Caco-2 (cell line): ENCODE data around the gene ASB4. TPM values are rescaled to one million over a fixed set of nuclear protein-coding genes. Genes with fewer than 3 reads are reported as not detected.

ENCODE experiments used
- BruUV-seq: library from RNA; stranded (reverse); fragments of 400-500 nt; replicated peaks from 2 replicates; lab custom pipeline; 2021; lab: Mats Ljungman, UMichigan
- CTCF ChIA-PET: fragments of 300-600 bp; sonication (Branson Sonifier 250); formaldehyde crosslinking; loops from one replicate; lab custom pipeline; 2022; ENCODE audit warnings: antibody characterized with exemption; lab: Charles Lee
- POLR2A ChIA-PET: fragments of 300-600 bp; sonication (Branson Sonifier 250); formaldehyde crosslinking; loops from one replicate; lab custom pipeline; 2022; ENCODE audit warnings: antibody characterized with exemption; lab: Charles Lee
- DNase-seq, 2 experiments: peaks; one replicate each; pipeline versions ENCODE4 v3.0.0 to v3.0.0-alpha.2; 2020 to 2022
- H3K27me3 ChIP-seq: replicated peaks from 2 replicates; pipeline ENCODE4 v1.6.0; 2011; ENCODE audit warnings: low read length; ENCODE audit not compliant: control insufficient read depth, insufficient read depth
- H3K36me3 ChIP-seq: 2 replicates; pipeline ENCODE4 v1.5.1; 2011; ENCODE audit warnings: low read length; ENCODE audit not compliant: control insufficient read depth, insufficient read depth
- H3K4me1 ChIP-seq: fragments of 250-450 bp; sonication (Bioruptor Pico); 2 replicates; pipeline ENCODE4 v1.5.1; 2020; ENCODE audit warnings: mild to moderate bottlenecking
- H3K4me3 ChIP-seq: 2 replicates; pipeline ENCODE4 v1.5.1; 2011; ENCODE audit warnings: low read depth, mild to moderate bottlenecking, control low read depth, low read length
- H3K9me3 ChIP-seq: fragments of 250-450 bp; sonication (Bioruptor Pico); 2 replicates; pipeline ENCODE4 v1.5.1; 2020; ENCODE audit warnings: mild to moderate bottlenecking, moderate library complexity
- H3K27ac Mint-ChIP-seq: one replicate; pipeline ENCODE4 v1.8.0; 2022; ENCODE audit warnings: mixed read lengths; ENCODE audit not compliant: unreplicated experiment
- H3K27me3 Mint-ChIP-seq: one replicate; pipeline ENCODE4 v1.8.0; 2022; ENCODE audit warnings: mixed read lengths; ENCODE audit not compliant: insufficient read depth, unreplicated experiment
- H3K36me3 Mint-ChIP-seq: one replicate; pipeline ENCODE4 v1.8.0; 2022; ENCODE audit warnings: mild to moderate bottlenecking, mixed read lengths; ENCODE audit not compliant: insufficient read depth, unreplicated experiment
- H3K4me1 Mint-ChIP-seq: one replicate; pipeline ENCODE4 v1.8.0; 2022; ENCODE audit warnings: low read depth, mixed read lengths; ENCODE audit not compliant: unreplicated experiment
- H3K4me3 Mint-ChIP-seq: one replicate; pipeline ENCODE4 v1.8.0; 2022; ENCODE audit warnings: mild to moderate bottlenecking, moderate library complexity, mixed read lengths; ENCODE audit not compliant: unreplicated experiment
- H3K9me3 Mint-ChIP-seq: one replicate; pipeline ENCODE4 v1.8.0; 2022; ENCODE audit warnings: mixed read lengths; ENCODE audit not compliant: unreplicated experiment
- intact Hi-C: fragments of 100-400 bp; cut with micrococcal nuclease; formaldehyde crosslinking; loops from one replicate; pipeline ENCODE4 v1.10.0; 2022; ENCODE audit not compliant: unreplicated experiment
- total RNA-seq: library from RNA; stranded (reverse); gene quantifications from 2 replicates; pipeline ENCODE4 v1.2.3, GENCODE V29; 2022
- TF ChIP-seq, protein P1 (sequence below), 2 experiments: fragments of 200-600 bp in 1 of 2; IDR thresholded peaks; 1 replicate in 1 of 2; 2 replicates in 1 of 2; pipeline versions ENCODE4 v1.5.1 to v1.8.0; 2011 to 2022; ENCODE audit warnings: antibody characterized with exemption in 1 of 2, control low read depth in 1 of 2, inconsistent platforms in 1 of 2, low read depth in 1 of 2, low read length in 1 of 2, mild to moderate bottlenecking in 1 of 2, moderate library complexity in 1 of 2; ENCODE audit not compliant: insufficient read depth in 1 of 2, severe bottlenecking in 1 of 2, unreplicated experiment in 1 of 2

ASB4 gene
- total RNA-seq, 1 experiment from 2014 or later = not detected

GRCh38 chr7:95589766-95590165 is 104.0 kb downstream of the ASB4 start:
- Histone ChIP-seq H3K27me3 (no peaks in the 10 kb centered on the region; the same call in 1 of the 2 replicates), H3K9me3 (no peaks in the 10 kb centered on the region), H3K4me1 (0 out of 2 replicates have a peak, but pooled peaks cover 5% of the 10 kb centered on the region), H3K36me3 (no peaks in the 10 kb centered on the region), H3K4me3 (no peak overlapping the region)
- Mint-ChIP-seq H3K9me3 (no peaks in the 10 kb centered on the region), H3K4me1 (no peaks in the 10 kb centered on the region), H3K27ac (no peak overlapping the region), H3K27me3 (no peaks in the 10 kb centered on the region), H3K36me3 (no peaks in the 10 kb centered on the region), H3K4me3 (no peak overlapping the region)
- TF ChIP-seq, protein P1, sequence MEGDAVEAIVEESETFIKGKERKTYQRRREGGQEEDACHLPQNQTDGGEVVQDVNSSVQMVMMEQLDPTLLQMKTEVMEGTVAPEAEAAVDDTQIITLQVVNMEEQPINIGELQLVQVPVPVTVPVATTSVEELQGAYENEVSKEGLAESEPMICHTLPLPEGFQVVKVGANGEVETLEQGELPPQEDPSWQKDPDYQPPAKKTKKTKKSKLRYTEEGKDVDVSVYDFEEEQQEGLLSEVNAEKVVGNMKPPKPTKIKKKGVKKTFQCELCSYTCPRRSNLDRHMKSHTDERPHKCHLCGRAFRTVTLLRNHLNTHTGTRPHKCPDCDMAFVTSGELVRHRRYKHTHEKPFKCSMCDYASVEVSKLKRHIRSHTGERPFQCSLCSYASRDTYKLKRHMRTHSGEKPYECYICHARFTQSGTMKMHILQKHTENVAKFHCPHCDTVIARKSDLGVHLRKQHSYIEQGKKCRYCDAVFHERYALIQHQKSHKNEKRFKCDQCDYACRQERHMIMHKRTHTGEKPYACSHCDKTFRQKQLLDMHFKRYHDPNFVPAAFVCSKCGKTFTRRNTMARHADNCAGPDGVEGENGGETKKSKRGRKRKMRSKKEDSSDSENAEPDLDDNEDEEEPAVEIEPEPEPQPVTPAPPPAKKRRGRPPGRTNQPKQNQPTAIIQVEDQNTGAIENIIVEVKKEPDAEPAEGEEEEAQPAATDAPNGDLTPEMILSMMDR (IDR thresholded peaks at IDR 0.05; ENCODE audit: insufficient read depth in 1 of 2, low read depth in 1 of 2, low read length in 1 of 2, severe bottlenecking in 1 of 2, unreplicated experiment in 1 of 2) = no peak
- DNase-seq = no peak
- no TSS peak for BruUV-seq
- CTCF ChIA-PET = no interaction called here
- intact Hi-C loops = no loop called here
- POLR2A ChIA-PET = no interaction called here

Other genes with a start within 250 kb of the ASB4 start
- not detected in 2 replicates for gene PON1, start 161.4 kb upstream of the ASB4 start, total RNA-seq
- gene PON3, start 89.6 kb upstream of the ASB4 start, total RNA-seq = 13.4 and 15.0 TPM in 2 replicates
- gene PON2, start 50.9 kb upstream of the ASB4 start, total RNA-seq = 140 and 141 TPM in 2 replicates
- gene PDK4, start 110.6 kb downstream of the ASB4 start, total RNA-seq = 0.12 and 0.20 TPM in 2 replicates